Left cardiac atrium (tissue), 4 donors: Measurements from ENCODE around the gene SLC25A40. TPM values are rescaled to one million over a fixed set of nuclear protein-coding genes. Genes with fewer than 3 reads are reported as not detected.
A peak's percentile ranks its signal among the peaks of the same experiment; 100 is the strongest.
"Not testable (repeated sequence)": the region's sequence is repeated elsewhere in the genome, so short reads cannot be mapped to it uniquely, and the experiment has no call there.

Experiments used
- ATAC-seq, 2 donors: fragments of 200-7000 bp; cut with Tn5 transposase; one replicate each; pipeline ENCODE4 v1.9.1; 2020; ENCODE audit warnings: mild to moderate bottlenecking in 2 of 2, moderate library complexity in 2 of 2
- DNase-seq: peaks from one replicate; pipeline ENCODE4 v3.0.0-alpha.2; 2020
- intact Hi-C, 2 donors: fragments of 100-400 bp; cut with DNase I; formaldehyde crosslinking; loops; one replicate each; pipeline versions ENCODE4 v1.14.1 to v1.15.1; 2022 to 2023
- total RNA-seq, 2 donors: library from RNA; stranded (reverse); fragmentation: NEBNext Ultra II Directional; extraction: Animal tissue kit (Norgen Biotek cat#: 25700); gene quantifications; one replicate each; pipeline ENCODE4 v1.2.1, GENCODE V29; 2021
- donor health status: DM: no; HTN: yes; CAD: no.
- donor health status: DM: no; HTN: yes; CAD: no; lungs with severe emphysema.
- donor health status: DM: yes; HTN: yes; CAD: no.
- donor health status: Dilated cardiomyopathy.

The SLC25A40 gene
- total RNA-seq, 2 donors from 2014 or later: 25.1 to 31.4 TPM

- ATAC-seq (peak in 1 of 2 donors; percentile 28), DNase-seq (peak; percentile 30)
- intact Hi-C loops: loop anchor here in 1 of 2 donors (10.0 kb wide), 1 partner anchor 59 kb away; the partner anchor contains the start of gene ADAM22
These were observed 765 bp downstream of the SLC25A40 start for GRCh38 chr7:87875151-87876039.

GRCh38 chr7:87874066-87874465, 2.1 kb downstream of the SLC25A40 start:
- intact Hi-C loops: loop anchor here in 1 of 2 donors (10.0 kb wide), 1 partner anchor 61 kb away; the partner anchor contains the start of gene ADAM22
- DNase-seq: no peak
- ATAC-seq: no peak

GRCh38 chr7:87873328-87873727, 2.8 kb downstream of the SLC25A40 start:
- DNase-seq, ATAC-seq: not testable (repeated sequence)
- intact Hi-C loops: loop anchor here in 1 of 2 donors (10.0 kb wide), 1 partner anchor 61 kb away; the partner anchor contains the start of gene ADAM22

GRCh38 chr7:87872346-87872745, 3.8 kb downstream of the SLC25A40 start:
- ATAC-seq: no peak
- no peak for DNase-seq
- intact Hi-C loops: loop anchor here in 1 of 2 donors (10.0 kb wide), 1 partner anchor 62 kb away; the partner anchor contains the start of gene ADAM22

- no peak for ATAC-seq
- intact Hi-C loops: loop anchor here in 1 of 2 donors (10.0 kb wide), 1 partner anchor 64 kb away; the partner anchor contains the start of gene ADAM22
- DNase-seq: no peak
These were observed 5.7 kb downstream of the SLC25A40 start for GRCh38 chr7:87870471-87870870.

GRCh38 chr7:87866533-87866932, 9.6 kb downstream of the SLC25A40 start:
- ATAC-seq, intact Hi-C loops, DNase-seq: not testable (repeated sequence)

- DNase-seq (no peak), ATAC-seq (no peak)
- intact Hi-C loops: no loop called here
These were observed 10.1 kb downstream of the SLC25A40 start for GRCh38 chr7:87866089-87866488.

- no peak for DNase-seq
- no peak for ATAC-seq
- intact Hi-C loops: no loop called here
These were observed 17.6 kb downstream of the SLC25A40 start for GRCh38 chr7:87858417-87859100.

GRCh38 chr7:87853237-87853864, 22.8 kb downstream of the SLC25A40 start:
- intact Hi-C loops: no loop called here
- ATAC-seq (no peak), DNase-seq (no peak)

- intact Hi-C loops: no loop called here
- DNase-seq (no peak), ATAC-seq (no peak)
These were observed 23.9 kb downstream of the SLC25A40 start for GRCh38 chr7:87852306-87852705.

GRCh38 chr7:87850836-87851593, 25.1 kb downstream of the SLC25A40 start:
- DNase-seq: no peak
- ATAC-seq: no peak
- intact Hi-C loops: no loop called here

- DNase-seq (no peak), ATAC-seq (no peak)
- intact Hi-C loops: no loop called here
These were observed 38.6 kb downstream of the SLC25A40 start for GRCh38 chr7:87837597-87837996.

GRCh38 chr7:87833130-87833529, 43.0 kb downstream of the SLC25A40 start:
- no peak for ATAC-seq
- DNase-seq: no peak
- intact Hi-C loops: no loop called here

- DNase-seq: no peak
- intact Hi-C loops: no loop called here
- no peak for ATAC-seq
These were observed 45.1 kb downstream of the SLC25A40 start for GRCh38 chr7:87831097-87831496.

- DNase-seq, ATAC-seq, intact Hi-C loops: not testable (repeated sequence)
These were observed 47.8 kb downstream of the SLC25A40 start for GRCh38 chr7:87828383-87828782.

GRCh38 chr7:87825369-87825768, 50.8 kb downstream of the SLC25A40 start:
- DNase-seq, ATAC-seq, intact Hi-C loops: not testable (repeated sequence)

GRCh38 chr7:87822056-87822455, 54.1 kb downstream of the SLC25A40 start:
- intact Hi-C loops, DNase-seq, ATAC-seq: not testable (repeated sequence)

- intact Hi-C loops: no loop called here
- ATAC-seq (no peak), DNase-seq (no peak)
These were observed 57.8 kb downstream of the SLC25A40 start for GRCh38 chr7:87818336-87818735.

GRCh38 chr7:87816389-87816788, 59.8 kb downstream of the SLC25A40 start:
- ATAC-seq: no peak
- DNase-seq: no peak
- intact Hi-C loops: no loop called here
